GM12872 (cell line): ENCODE measurements around the gene LRP3.

Source experiments
- CTCF ChIP-seq: IDR thresholded peaks from 3 replicates; pipeline ENCODE4 v1.5.1; 2011; ENCODE audit warnings: low read depth, mild to moderate bottlenecking, low read length, moderate library complexity; ENCODE audit not compliant: insufficient read depth

LRP3 gene

GRCh38 chr19:33177417-33177979, 16.6 kb upstream of the LRP3 start:
- TF ChIP-seq CTCF = peak; percentile 41; the same call in 2 of the 3 replicates

- no peak for TF ChIP-seq CTCF
Observed at GRCh38 chr19:33186431-33187182, 7.5 kb upstream of the LRP3 start.

DNA sequence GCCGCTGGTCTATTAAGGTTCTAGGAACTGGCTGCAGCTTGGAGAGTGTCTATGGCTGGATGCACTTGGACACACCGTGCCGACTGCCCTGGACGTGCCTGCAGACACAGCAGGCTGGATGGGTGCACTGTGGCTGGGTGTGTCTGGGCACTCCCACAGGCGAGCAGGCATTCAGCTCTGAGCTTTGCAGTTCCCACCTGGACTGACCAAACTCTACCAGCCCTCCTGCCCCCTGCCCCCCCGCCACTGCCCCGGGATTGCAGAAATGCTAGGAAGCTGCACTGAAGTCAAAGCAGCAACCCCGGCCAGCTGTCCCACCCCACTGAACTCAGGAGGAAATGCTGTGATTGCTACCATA, 7.0 kb upstream of the LRP3 start:
- no peak for TF ChIP-seq CTCF

GRCh38 chr19:33189453-33189852, 4.7 kb upstream of the LRP3 start:
- no peak for TF ChIP-seq CTCF

DNA sequence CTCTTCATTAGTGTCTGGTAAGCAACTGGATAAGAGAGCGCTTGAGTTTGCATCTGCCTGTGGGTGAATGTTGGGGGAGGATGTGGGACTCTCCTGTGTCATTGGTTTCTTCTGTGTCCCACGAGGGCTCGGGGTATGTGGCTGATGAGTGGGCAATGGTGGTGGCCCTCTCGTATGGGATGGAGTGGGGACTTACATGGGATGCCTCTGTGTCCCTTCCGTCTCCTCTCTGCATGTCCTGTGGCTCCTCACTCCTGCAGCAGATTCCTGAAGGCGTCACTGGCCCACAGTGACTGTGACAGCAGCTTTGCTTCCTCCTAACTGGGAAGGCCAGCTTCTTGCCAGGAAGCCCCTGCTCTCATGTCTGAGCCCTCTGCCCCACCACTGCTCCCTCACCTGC, 2.6 kb upstream of the LRP3 start:
- TF ChIP-seq CTCF = no peak

DNA sequence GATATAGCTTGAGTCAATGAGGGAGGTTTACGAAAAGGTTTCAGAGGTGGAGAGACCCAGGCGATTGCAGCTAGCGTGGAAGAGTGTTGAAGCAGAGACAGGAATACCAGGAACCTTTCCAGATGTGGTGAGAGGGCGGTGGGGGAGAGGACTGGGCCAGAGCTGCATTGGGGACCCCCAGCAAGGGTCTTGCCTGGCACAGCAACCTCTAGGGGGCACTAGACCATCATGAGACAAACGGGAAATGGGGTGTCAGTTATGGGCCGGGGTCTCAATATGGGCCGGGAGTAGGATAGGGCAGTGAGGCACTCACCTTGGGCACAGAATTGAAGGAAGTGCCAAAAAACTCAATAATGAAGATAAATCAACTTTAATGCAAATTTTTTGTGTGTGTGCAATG, 2.1 kb upstream of the LRP3 start:
- TF ChIP-seq CTCF = peak; percentile 31; the same call in 1 of the 3 replicates

DNA sequence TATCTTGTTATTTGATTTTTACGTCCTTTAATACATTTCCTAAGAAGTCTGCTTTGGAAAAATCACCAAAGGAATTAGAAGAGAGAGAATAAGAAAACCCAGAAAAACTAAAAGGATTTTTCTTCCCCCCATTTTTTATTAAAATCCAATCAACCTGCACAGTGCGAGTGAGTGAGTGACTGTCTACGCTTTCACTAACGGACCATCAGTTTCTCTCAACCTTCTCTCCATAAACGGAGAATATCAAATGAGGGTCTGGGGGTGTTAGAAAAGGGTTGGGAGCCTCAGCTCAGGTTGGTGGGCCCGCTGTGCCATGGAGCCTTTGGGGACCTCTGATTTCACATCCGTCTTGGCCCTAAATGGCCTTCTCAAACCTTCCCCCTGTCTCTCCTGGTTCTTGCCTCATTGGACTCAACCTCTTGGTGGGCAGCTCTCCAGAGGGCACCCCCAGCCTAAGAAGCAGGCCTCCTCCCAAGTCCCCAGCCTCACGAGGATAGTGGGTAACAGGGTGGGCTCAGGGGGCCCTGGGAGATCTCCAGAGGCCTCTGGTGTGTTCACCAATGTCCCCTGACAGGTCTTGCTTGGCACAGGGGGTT, 763 bp upstream of the LRP3 start:
- TF ChIP-seq CTCF = no peak
